PC-3 (cell line): Measurements from ENCODE around the gene CTBP2.

Experiments used
- EZH2phosphoT487 ChIP-seq: fragments of 300-600 bp; sonication (generic); IDR thresholded peaks from 2 replicates; pipeline ENCODE4 v1.6.1; 2018; ENCODE audit warnings: mild to moderate bottlenecking, antibody characterized with exemption, low read length, borderline replicate concordance
- TF ChIP-seq, protein P1 (sequence below): fragments of 300-600 bp; sonication (generic); conservative IDR thresholded peaks from 2 replicates; pipeline ENCODE4 v1.5.1; 2017; ENCODE audit warnings: antibody characterized with exemption, low read depth, mild to moderate bottlenecking, low read length

- no peak for TF ChIP-seq EZH2phosphoT487
- TF ChIP-seq, protein P1, sequence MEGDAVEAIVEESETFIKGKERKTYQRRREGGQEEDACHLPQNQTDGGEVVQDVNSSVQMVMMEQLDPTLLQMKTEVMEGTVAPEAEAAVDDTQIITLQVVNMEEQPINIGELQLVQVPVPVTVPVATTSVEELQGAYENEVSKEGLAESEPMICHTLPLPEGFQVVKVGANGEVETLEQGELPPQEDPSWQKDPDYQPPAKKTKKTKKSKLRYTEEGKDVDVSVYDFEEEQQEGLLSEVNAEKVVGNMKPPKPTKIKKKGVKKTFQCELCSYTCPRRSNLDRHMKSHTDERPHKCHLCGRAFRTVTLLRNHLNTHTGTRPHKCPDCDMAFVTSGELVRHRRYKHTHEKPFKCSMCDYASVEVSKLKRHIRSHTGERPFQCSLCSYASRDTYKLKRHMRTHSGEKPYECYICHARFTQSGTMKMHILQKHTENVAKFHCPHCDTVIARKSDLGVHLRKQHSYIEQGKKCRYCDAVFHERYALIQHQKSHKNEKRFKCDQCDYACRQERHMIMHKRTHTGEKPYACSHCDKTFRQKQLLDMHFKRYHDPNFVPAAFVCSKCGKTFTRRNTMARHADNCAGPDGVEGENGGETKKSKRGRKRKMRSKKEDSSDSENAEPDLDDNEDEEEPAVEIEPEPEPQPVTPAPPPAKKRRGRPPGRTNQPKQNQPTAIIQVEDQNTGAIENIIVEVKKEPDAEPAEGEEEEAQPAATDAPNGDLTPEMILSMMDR: no peak
Observed at GRCh38 chr10:124983321-124983720, 177.0 kb downstream of the CTBP2 start.
